Renal cortex interstitium (tissue), 11 donors: Measurements from ENCODE around the gene TGM2. TPM values are rescaled to one million over a fixed set of nuclear protein-coding genes. Genes with fewer than 3 reads are reported as not detected.

ENCODE experiments used
- DNase-seq, 11 donors: peaks; one replicate each; pipeline ENCODE4 v3.0.0-alpha.2; 2013; ENCODE audit warnings: low read depth in 9 of 11, low spot score in 4 of 11; ENCODE audit errors: extremely low read depth in 1 of 11
- polyA plus RNA-seq, 3 donors: library from polyadenylated mRNA; unstranded; fragments of 120-200 nt; gene quantifications; one replicate each; pipeline ENCODE4 v1.2.1, GENCODE V29; 2013; ENCODE audit not compliant: insufficient read length in 3 of 3

TGM2 gene
- polyA plus RNA-seq, 3 donors, result 29.3 to 40.4 (median 39.4) TPM

DNA sequence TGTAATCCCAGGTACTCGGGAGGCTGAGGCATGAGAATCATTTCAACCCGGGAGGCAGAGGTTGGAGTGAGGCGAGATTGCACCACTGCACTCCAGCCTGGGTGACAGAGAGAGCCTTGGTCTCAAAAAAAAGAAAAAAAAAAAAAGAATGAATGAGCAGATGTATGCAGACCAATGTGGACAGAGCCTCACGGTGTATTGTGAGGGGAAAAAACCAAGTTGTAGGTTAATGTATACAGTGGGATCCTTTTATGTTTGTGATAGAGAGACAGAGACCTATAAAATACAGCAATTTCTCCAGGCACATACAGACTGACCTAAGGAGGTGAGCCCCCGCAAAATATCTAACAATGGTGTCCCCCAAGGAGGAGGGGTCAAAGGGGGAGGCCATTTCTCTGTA, 11.7 kb downstream of the TGM2 start:
- DNase-seq, result no peak

GRCh38 chr20:38152621-38153221, 12.3 kb downstream of the TGM2 start:
- DNase-seq, result peak; percentile 57 to 88 (median 77)

DNA sequence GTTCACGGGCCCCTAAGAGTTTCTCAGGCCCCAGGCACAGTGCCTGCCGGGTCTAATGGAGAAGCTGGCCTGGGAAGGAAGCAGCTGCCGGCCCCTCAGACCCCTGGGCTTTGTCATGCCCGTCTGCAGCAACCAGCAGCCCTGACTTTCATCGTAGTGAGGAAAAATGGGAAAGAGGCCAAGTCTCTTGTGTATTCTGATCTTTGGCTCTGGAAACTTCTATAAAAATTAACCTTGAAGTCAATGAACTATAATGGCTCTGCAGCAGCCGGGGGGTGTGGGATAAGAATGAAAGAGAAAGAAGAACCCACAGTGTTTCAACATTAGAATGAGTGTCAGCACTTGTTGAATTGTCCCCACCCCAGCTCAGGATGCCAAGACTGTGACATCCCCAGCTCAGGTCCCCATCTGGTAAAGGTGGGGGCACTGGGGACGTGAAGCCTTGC, 12.9 kb downstream of the TGM2 start:
- peak in 9 of 11 donors; percentile 41 to 81 (median 63) for DNase-seq

- no peak for DNase-seq
Observed at GRCh38 chr20:38151455-38151854, 13.6 kb downstream of the TGM2 start.

DNA sequence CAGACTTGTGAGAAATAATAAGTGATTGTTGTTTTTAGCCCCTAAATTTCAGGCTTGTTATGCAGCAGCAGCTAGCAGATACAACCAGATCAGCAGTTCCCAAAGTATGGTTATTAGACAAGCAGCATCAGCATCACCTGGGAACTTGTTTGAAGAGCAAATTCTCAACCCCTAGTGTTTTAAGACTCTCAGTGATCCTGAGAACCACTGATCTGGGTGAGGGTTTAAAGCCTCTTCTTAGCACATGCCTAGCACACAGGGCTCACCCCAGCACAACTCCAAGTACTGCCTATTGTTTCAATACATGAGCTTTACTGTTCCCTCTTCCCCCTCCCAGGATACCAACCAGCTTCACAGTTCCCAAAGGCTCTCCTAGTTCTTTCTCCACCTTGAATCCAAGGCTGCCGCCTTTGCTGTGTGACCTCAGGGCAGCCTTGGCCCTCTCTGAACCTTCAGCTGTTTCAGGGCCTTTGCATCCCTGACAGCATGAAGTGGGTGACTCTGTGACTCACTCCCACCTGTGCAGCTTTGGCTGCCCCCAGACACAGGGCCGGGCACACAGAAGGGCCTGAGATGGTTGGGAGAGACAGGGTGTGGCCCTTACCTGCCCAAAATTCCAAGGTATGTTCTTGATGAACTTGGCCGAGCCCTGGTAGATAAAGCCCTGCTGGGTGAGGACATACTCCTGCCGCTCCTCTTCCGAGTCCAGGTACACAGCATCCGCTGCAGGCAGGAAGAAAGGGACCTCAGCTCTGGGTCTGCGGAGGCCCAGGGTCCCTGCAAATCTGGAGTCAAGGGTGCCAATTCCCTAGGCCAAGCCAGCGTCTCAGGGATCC, 14.5 kb downstream of the TGM2 start:
- no peak for DNase-seq

DNA sequence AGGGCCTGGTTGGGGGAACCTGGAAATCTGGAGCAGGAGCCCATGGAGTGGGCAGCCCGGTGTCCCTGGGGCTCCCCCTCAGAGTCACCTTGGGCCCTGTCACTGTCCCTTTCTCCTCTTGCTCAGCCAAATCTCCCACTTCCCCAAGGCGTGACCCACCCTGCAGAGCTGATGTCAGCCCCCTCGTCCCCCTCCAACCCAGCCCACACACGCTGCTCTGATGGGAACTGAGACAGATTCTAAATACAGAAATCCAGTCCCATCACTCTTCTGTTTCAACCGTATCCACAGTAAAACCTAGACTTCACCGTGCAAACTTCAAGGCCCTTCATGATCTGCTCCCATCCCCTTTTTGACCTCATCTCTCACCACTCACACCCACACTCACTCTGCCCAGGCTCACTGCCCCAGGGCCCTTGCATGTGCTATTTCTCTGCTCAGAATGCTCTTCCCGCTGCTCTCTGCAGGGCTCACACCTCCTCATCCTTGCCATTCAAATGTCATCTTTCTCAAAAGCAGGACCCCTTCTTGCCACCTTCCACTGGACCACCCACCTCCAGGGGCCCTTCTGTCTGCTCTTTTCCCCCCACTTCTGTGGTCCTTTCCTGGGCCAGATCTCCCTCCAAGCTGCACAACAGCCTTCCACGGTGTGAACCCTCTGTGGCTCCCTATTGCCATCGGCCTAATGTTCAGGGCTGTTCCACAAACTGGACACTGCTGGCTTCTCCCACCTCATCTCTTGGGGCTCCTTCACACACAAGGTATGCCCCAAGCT, 16.6 kb downstream of the TGM2 start:
- no peak for DNase-seq

DNA sequence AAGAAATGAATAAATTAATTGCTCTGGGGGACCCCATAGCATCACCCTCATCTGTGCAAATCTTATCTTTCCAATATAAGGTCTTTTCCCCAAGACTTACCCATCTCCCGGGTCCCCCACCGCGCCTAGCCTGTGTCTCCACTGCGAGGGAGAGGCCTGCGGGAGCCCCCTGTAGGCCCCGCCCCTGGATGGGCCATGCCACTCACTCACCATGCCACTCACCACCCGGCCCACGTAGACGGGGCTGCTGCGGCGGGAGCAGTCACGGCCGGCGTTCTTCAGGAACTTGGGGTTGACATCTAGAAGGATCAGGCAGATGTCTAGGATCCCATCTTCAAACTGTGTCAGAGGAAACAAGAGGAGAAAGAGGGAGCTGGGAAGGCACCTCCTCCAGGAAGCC, 17.3 kb downstream of the TGM2 start:
- no peak for DNase-seq

- no peak for DNase-seq
Observed at GRCh38 chr20:38147163-38147562, 17.9 kb downstream of the TGM2 start.

DNA sequence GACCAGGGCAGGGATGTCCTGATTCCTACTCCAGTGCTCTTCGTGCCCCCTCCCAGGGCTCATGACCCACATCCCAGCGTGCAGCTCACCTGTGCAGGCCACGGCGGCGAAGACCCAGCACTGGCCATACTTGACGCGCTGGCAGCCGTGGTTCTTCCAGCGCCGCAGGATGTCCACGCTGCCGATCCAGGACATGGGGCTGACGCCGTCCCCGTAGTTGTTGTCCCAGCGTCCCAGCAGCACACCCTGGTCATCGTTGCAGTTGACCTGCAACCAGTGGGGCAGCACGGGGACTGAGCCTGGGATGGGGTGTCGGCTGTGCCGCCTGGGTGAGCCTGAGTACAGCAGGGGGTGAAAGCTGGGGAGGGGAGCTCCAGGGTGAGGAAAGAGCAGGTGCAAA, 18.4 kb downstream of the TGM2 start:
- no peak for DNase-seq

GRCh38 chr20:38146156-38146555, 18.9 kb downstream of the TGM2 start:
- no peak for DNase-seq

DNA sequence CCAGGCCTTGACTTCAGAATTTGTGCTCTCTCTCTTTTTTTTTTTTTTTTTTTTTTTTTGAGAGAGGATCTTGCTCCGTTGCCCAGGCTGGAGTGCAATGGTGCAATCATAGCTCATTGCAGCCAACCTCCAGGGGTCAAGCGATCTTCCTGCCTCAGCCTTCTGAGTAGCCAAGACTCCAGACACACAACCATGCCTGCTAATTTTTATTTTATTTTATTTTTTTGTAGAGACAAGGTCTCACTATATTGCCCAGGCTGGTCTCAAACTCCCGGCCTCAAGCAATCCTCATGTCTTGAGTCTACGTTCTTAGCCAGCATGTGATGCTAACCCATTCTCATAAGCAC, 19.4 kb downstream of the TGM2 start:
- DNase-seq, result no peak

GRCh38 chr20:38144974-38145728, 19.9 kb downstream of the TGM2 start:
- DNase-seq, result no peak

- DNase-seq, result no peak
Observed at GRCh38 chr20:38144598-38144973, 20.5 kb downstream of the TGM2 start.

DNA sequence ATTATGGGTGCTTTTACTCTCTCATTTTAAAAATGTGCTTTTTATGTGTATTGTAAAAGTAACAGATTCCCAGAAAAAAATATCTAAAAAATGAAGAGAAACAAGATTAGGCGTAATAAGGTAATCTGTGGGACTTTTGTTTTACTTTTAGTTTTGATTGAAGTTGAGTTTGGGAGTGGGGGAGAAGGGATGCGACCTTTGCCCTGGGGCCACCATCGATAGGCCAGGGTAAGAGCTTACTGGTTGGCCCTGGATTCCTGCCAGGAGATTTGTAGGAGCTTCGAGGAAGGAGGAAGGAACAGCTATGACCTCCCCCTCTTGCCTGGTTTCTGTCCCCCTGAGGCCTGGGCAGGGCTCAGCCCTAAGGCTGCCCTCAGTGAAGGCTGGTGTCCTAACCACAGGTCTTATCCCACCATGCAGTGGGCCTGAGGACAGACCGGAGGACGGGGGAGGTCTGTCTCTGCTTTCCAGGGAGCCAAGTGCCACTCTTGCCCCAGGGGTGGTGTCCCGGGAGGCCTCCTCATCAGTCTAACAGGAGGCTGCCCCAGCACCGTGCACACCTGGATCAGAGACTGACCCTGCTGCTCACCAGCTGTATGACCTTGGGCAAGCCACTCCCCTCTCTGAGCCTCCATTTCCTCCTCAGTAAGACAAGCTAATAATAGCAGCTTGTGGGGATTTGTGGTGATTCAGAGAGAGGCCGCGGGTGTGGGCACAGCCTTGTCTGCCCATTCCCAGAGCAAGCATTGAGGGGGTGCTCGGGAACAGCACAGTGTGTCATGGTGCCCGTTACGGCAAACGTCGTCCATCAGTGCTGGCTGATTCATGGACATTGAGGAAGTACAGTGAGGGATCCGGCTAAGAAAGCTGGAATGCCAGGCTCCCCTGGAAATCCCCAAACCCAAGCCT, 21.2 kb downstream of the TGM2 start:
- DNase-seq, result no peak

GRCh38 chr20:38143238-38143645, 21.8 kb downstream of the TGM2 start:
- DNase-seq, result no peak

GRCh38 chr20:38141889-38142494, 23.1 kb downstream of the TGM2 start:
- no peak for DNase-seq

GRCh38 chr20:38141204-38141888, 23.7 kb downstream of the TGM2 start:
- DNase-seq, result no peak
